Breast epithelium (tissue), 4 donors: Measurements from ENCODE around the gene PAK1. TPM values are rescaled to one million over a fixed set of nuclear protein-coding genes. Genes with fewer than 3 reads are reported as not detected.

Experiments
- DNase-seq, 2 donors: peaks; one replicate each; pipeline ENCODE4 v3.0.0-alpha.2; 2019; ENCODE audit warnings: low spot score in 2 of 2
- H3K27ac ChIP-seq, 2 donors: fragments of 200-600 bp; sonication (generic) in 1 of 2; one replicate each; pipeline ENCODE4 v1.5.1; 2016 to 2019; ENCODE audit warnings: mild to moderate bottlenecking in 1 of 2
- H3K27me3 ChIP-seq, 2 donors: fragments of 200-600 bp; sonication (generic) in 1 of 2; one replicate each; pipeline versions ENCODE4 v1.5.1 to v1.6.0; 2017 to 2019; ENCODE audit warnings: control low read depth in 1 of 2, mild to moderate bottlenecking in 1 of 2
- H3K36me3 ChIP-seq: fragments of 200-600 bp; one replicate; pipeline ENCODE4 v1.5.1; 2019
- H3K4me1 ChIP-seq, 2 donors: fragments of 200-600 bp; sonication (generic); one replicate each; pipeline ENCODE4 v1.5.1; 2016 to 2019; ENCODE audit warnings: control low read depth in 1 of 2
- H3K4me3 ChIP-seq, 3 donors: fragments of 200-600 bp; sonication (generic); 1 replicate in 2 of 3; 2 replicates in 1 of 3; pipeline ENCODE4 v1.5.1; 2016 to 2019; ENCODE audit warnings: mild to moderate bottlenecking in 3 of 3, moderate library complexity in 2 of 3
- H3K9me3 ChIP-seq, 2 donors: fragments of 200-600 bp; sonication (generic) in 1 of 2; one replicate each; pipeline ENCODE4 v1.5.1; 2016 to 2019; ENCODE audit warnings: control low read depth in 1 of 2
- POLR2A ChIP-seq: fragments of 450-650 bp; IDR thresholded peaks from one replicate; pipeline ENCODE4 v1.6.1; 2016; ENCODE audit warnings: antibody characterized with exemption, mild to moderate bottlenecking, moderate library complexity
- POLR2AphosphoS5 ChIP-seq, 3 donors: sonication (generic); formaldehyde crosslinking; IDR thresholded peaks; one replicate each; pipeline ENCODE4 v1.6.1; 2017; ENCODE audit warnings: antibody characterized with exemption in 3 of 3
- intact Hi-C: fragments of 100-400 bp; cut with DNase I; formaldehyde crosslinking; loops from one replicate; pipeline ENCODE4 v1.15.1; 2023; ENCODE audit warnings: low total_unique reads
- total RNA-seq, 3 donors: library from RNA; depleted of rRNA; stranded (reverse); fragments of >200 nt; gene quantifications; one replicate each; pipeline ENCODE4 v1.1.0, GENCODE V29; 2016
- TF ChIP-seq, protein P1 (sequence below), 3 donors: fragments of 450-650 bp; IDR thresholded peaks; one replicate each; pipeline ENCODE4 v1.5.1; 2016 to 2017; ENCODE audit warnings: antibody characterized with exemption in 3 of 3, mild to moderate bottlenecking in 3 of 3, moderate library complexity in 3 of 3

PAK1 gene
- total RNA-seq, 3 donors from 2014 or later, result 23.2 to 59.6 (median 42.6) TPM

DNA sequence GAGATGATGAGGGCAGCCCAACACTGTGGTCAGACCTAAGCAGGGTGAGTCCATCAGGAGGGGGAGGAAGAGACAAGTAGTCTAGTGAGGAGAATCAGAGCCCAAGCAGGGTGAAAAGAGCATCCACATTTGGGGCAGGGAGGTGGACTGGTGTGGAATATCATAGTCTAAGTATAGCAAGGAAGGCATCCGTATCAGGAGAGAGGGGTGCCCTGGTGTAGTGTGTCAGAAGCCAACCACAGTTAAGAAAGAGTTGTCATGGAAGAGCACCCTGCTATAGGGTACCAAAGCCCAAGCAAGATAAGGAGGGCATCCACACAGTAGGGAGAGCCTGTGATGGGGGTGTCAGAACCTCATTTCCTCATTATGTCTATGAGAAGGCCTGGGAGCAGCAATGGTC, 45.3 kb downstream of the PAK1 start:
- TF ChIP-seq POLR2AphosphoS5 (IDR thresholded peaks at IDR 0.05) (no peak), POLR2A (no peak)
- TF ChIP-seq, protein P1, sequence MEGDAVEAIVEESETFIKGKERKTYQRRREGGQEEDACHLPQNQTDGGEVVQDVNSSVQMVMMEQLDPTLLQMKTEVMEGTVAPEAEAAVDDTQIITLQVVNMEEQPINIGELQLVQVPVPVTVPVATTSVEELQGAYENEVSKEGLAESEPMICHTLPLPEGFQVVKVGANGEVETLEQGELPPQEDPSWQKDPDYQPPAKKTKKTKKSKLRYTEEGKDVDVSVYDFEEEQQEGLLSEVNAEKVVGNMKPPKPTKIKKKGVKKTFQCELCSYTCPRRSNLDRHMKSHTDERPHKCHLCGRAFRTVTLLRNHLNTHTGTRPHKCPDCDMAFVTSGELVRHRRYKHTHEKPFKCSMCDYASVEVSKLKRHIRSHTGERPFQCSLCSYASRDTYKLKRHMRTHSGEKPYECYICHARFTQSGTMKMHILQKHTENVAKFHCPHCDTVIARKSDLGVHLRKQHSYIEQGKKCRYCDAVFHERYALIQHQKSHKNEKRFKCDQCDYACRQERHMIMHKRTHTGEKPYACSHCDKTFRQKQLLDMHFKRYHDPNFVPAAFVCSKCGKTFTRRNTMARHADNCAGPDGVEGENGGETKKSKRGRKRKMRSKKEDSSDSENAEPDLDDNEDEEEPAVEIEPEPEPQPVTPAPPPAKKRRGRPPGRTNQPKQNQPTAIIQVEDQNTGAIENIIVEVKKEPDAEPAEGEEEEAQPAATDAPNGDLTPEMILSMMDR (IDR thresholded peaks at IDR 0.05), result no peak
- H3K36me3 ChIP-seq, result no peaks in the 10 kb centered on the region
- intact Hi-C loops, result no loop called here

DNA sequence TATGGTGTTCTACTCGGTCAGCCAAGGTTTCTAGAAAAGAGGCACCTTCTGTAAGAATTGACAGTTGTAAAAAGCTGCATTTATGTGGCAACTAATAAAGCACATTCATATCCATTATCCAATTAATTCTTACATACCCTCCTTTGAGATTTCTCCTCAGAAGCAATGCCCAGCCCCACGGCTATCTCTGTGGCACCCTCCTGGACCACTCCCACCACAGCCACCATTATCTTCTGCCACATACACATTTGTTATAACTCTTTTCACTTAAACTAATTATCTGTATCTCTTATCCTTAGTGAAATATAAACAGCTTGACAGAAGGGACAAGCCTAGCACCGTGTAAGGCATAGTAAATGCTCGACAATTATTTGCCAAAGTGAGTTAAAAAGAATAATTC, 48.5 kb downstream of the PAK1 start:
- intact Hi-C loops, result no loop called here
- Histone ChIP-seq H3K27ac (no peak overlapping the region), H3K4me3 (no peak overlapping the region), H3K27me3 (no peaks in the 10 kb centered on the region), H3K4me1 (no peaks in the 10 kb centered on the region), H3K9me3 (no peaks in the 10 kb centered on the region), H3K36me3 (no peaks in the 10 kb centered on the region)
- DNase-seq, result no peak
- TF ChIP-seq POLR2AphosphoS5 (IDR thresholded peaks at IDR 0.05) (no peak), POLR2A (no peak)
- TF ChIP-seq, protein P1 (IDR thresholded peaks at IDR 0.05), result no peak

More for the DNA sequence above, 45.3 kb downstream of the PAK1 start:
- Histone ChIP-seq H3K27ac (no peak overlapping the region), H3K4me3 (no peak overlapping the region), H3K27me3 (no peaks in the 10 kb centered on the region), H3K9me3 (no peaks in the 10 kb centered on the region), H3K4me1 (no peaks in the 10 kb centered on the region)
- no peak for DNase-seq

DNA sequence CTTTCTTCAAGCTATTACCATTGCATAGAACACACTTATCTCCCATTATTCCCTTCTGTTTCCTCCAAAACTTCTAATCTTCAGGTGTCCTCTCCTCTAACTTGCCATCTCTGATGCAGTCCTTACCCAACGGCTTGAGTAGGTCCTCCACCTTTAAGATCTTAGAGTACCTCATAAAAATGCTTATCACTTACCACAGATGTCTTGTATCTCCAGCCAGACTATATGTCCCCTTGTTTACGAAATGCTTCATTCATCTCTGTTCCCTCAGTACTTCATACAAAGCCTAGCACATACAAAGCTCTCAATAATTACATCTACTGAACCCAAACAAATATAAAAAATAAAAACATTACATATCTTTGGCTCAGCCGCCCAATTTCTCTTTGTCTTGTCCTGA, 49.2 kb downstream of the PAK1 start:
- no peak overlapping the region for H3K27ac ChIP-seq
- no peaks in the 10 kb centered on the region for H3K27me3 ChIP-seq
- H3K4me3 ChIP-seq, result no peak overlapping the region
- TF ChIP-seq, protein P1 (IDR thresholded peaks at IDR 0.05), result no peak
- TF ChIP-seq POLR2AphosphoS5 (IDR thresholded peaks at IDR 0.05), result no peak
- no peak for TF ChIP-seq POLR2A
- intact Hi-C loops, result no loop called here
- no peaks in the 10 kb centered on the region for H3K36me3 ChIP-seq
- DNase-seq, result no peak
- H3K4me1 ChIP-seq, result no peaks in the 10 kb centered on the region
- no peaks in the 10 kb centered on the region for H3K9me3 ChIP-seq

DNA sequence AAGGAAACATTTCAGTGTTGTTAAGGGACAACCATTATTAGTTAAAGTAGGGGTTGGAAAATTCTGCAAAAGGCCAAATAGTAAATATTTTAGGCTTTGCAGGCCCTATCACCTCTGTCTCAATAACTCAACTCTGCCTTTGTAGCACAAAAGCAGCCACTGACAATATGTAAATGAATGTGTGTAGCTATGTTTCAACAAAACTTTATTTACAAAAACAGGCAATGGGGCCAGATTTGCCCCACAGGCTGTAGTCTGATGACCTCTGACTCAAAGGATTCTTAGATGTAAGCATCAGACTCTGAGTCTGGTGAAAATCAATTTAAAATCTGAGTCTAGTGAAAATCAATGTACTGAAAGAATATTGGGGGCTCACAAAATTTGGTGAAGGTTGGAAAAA, 50.3 kb downstream of the PAK1 start:
- no peaks in the 10 kb centered on the region for H3K36me3 ChIP-seq
- no peak overlapping the region for H3K4me3 ChIP-seq
- H3K27me3 ChIP-seq, result no peaks in the 10 kb centered on the region
- H3K4me1 ChIP-seq, result no peaks in the 10 kb centered on the region
- intact Hi-C loops, result no loop called here
- TF ChIP-seq POLR2AphosphoS5 (IDR thresholded peaks at IDR 0.05) (no peak), POLR2A (no peak)
- TF ChIP-seq, protein P1 (IDR thresholded peaks at IDR 0.05), result no peak
- no peaks in the 10 kb centered on the region for H3K9me3 ChIP-seq
- DNase-seq, result no peak
- H3K27ac ChIP-seq, result no peak overlapping the region

DNA sequence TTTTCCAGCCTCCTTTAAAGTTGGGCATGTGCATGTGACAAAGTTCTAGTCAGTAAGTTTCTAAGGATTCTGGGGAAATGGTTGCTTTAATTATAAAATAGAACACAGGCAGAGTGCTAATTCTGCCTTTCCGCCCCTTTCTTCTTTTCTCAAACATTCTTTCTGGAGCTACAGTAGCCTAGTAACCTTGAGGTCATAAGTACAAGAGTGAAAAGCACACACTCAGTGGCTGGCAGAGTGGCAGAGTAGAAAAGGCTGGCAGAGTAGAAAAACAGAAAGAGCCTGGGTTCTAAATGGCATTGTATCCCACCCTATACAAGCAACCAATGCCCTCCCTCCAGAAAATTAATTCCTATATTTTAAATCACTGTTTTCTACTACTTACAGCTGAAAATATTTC, 51.2 kb downstream of the PAK1 start:
- intact Hi-C loops, result no loop called here
- Histone ChIP-seq H3K27ac (no peak overlapping the region), H3K36me3 (no peaks in the 10 kb centered on the region), H3K4me1 (no peaks in the 10 kb centered on the region), H3K27me3 (no peaks in the 10 kb centered on the region), H3K4me3 (no peak overlapping the region), H3K9me3 (no peaks in the 10 kb centered on the region)
- DNase-seq, result no peak
- TF ChIP-seq POLR2A, result no peak
- no peak for TF ChIP-seq POLR2AphosphoS5 (IDR thresholded peaks at IDR 0.05)
- TF ChIP-seq, protein P1 (IDR thresholded peaks at IDR 0.05), result no peak
